Sigmoid colon (tissue), 3 donors: Measurements from ENCODE around the gene TMEM235.

Experiments
- CTCF ChIP-seq, 4 experiments: fragments of 450-650 bp in 3 of 4; fragments of 200-600 bp in 1 of 4; IDR thresholded peaks; one replicate each; pipeline ENCODE4 v1.5.1; 2016 to 2019; ENCODE audit warnings: antibody characterized with exemption in 4 of 4, mild to moderate bottlenecking in 3 of 4, moderate library complexity in 2 of 4
- POLR2A ChIP-seq, 2 donors: fragments of 450-650 bp; IDR thresholded peaks; one replicate each; pipeline ENCODE4 v1.6.1; 2016; ENCODE audit warnings: antibody characterized with exemption in 2 of 2, mild to moderate bottlenecking in 2 of 2, moderate library complexity in 2 of 2

GRCh38 chr17:78272181-78272913, 40.9 kb downstream of the TMEM235 start:
- TF ChIP-seq CTCF (IDR thresholded peaks at IDR 0.05) (no peak), POLR2A (IDR thresholded peaks at IDR 0.05) (no peak)
